GM18858 (cell line): Measurements from ENCODE around the gene PHF12.
"Not testable (repeated sequence)": the region's sequence is repeated elsewhere in the genome, so short reads cannot be mapped to it uniquely, and the experiment has no call there.

Experiments used
- ATAC-seq: cut with Tn5 transposase; IDR thresholded peaks from one replicate; pipeline ENCODE4 v1.9.1; 2021; ENCODE audit not compliant: unreplicated experiment

Gene PHF12

DNA sequence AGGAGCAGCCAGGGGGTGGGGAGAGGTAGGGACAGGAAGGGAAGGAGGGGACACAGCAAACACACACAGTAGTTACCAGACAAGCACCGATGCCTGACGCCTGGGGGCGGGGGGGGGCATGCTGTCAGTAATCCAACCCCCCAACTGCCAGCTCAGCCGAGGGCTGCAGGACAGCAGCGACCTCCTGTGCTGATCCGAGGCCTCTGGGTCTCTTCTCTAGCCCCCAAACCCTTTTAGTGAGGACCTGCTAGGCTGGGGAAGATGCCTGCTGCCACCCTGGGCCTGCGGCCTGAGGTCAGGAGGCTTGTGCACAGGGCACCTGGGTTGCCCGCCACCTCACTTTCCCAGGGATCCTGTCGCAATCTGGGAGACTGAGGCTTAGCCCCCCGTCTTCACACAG lies 65.4 kb downstream of the PHF12 start:
- no peak for ATAC-seq

GRCh38 chr17:28885363-28885762 lies 66.0 kb downstream of the PHF12 start:
- ATAC-seq, result no peak

DNA sequence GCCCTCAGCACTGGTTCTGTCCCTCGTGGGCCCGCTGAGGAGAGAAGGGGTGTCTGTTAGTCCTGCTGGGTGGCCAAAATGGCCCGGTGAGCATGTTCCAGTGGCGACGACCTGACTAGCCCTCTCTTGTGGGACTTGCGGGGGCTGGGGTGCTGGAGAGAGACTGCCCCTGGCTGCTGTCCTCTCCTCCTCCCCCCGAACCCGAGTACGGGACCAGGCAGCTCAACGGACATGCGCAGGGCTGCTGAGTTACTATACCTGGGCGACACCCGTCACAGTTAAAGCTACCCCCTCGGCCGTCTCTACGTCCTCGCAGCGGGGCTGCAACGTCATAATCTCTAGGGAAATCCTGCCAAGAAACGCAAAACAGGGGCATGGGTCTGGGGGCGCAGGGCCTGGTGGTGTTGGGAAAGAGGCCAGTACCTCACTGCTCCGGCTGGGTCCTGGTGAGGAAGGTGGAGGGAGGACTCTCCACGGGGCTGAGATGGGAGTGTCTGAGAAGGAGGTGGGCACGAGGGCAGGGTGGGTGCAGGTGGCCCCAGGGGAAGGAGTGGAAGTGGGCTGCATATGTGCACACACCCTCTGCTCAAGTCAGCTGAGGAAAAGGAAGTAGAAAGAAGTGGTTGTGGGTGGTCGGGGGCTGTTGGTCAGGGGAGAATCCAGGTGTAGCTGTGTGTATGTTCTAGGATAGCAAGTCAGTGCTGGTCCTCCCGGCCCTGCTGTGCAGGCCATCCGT lies 67.2 kb downstream of the PHF12 start:
- no peak for ATAC-seq

DNA sequence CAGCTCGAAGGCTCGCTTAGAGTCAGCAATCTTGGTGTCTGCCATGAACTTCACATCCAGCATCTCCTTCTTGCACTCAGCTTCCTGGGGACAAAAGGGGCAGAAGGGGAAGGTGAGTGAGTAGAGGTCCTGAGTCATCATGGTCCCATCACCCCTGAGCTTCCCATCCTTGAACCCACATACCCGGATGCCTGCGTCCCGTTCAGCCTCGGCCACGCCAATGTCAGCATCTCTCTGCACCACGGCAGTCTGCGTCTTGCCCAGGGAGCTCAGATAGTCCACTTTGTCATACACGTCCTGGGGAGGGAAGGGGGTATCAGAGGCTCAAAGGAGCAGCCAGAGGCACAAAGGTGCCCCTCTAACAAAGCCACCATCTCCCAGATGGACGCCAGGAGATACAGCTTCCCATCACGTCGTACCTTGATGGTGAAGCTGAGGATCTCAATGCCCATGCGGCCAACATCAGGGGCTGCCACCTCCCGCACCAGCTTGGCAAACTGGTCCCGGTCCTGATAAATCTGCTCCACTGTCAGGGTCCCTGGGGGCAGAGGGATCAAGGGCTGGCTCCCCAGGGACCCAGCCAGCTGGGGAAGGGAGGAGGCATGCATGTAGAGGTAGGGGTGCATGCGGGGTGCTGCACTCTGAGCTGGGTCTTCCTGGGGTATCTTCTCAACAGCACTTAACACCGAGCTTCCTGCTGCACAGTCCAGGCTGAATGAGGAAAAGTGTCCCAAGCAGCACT lies 69.0 kb downstream of the PHF12 start:
- no peak for ATAC-seq

DNA sequence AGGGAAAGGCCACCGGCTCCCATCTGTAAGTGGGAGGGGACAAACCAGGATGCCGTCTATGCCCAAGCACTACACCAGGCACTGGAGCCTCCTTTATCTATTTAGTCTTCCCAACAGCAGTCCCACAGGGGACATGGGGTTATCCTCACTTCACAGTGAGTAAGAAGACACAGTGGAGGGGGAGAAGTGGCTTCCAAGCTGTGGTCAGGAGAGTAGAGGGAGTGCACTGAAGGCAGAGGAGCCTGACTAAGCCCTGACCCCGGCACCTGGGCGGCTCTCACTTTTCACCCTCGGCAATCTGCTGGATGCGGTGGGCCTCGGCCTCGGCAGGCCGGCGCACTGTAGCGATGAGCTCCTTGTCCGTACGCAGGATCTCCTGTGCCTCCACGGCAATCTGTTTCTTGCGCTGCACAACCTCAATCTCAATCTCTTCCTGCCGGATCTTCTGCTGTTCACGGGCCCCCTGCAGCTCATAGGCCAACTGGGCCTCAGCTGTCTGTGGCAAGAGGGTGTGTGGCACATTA lies 69.7 kb downstream of the PHF12 start:
- no peak for ATAC-seq

GRCh38 chr17:28880572-28880945 lies 70.8 kb downstream of the PHF12 start:
- ATAC-seq, result no peak

- ATAC-seq, result no peak
Measured at GRCh38 chr17:28879886-28880571, 71.3 kb downstream of the PHF12 start.

- no peak for ATAC-seq
Measured at GRCh38 chr17:28878981-28879380, 72.3 kb downstream of the PHF12 start.

DNA sequence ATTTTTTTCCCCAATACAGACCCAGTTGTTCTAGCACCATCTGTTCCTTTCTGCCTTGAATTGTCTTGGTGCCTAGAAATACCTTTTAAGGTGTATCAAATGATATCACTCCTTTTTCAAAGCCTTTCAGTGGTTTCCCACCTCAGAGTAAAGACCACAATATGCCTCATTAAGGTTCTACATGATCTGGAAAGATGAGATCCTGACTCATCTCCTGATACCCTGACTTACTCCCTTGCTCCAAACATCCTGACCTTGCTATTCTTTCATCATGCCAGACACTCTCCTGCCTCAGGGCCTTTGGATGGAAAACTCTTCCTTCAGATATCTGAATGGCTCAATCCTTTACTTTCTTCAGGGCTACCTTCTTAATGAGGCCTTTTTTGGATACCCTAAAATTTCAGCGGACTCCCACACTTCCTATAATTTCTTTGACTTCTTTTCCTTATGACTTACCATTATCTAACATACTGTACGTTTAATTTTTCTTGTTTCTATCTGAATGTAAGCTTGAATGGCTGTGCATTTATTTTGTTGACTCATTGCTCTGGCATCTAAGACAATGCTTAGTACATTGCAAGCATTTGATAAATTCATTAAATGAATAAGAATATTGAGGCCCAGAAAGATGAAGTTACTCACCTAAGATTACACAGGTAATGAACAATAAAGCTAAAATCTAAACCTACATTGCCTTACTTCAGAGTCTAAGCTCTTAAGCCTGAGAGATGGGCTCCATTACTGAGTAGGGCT lies 73.0 kb downstream of the PHF12 start:
- no peak for ATAC-seq

GRCh38 chr17:28877150-28877711 lies 74.1 kb downstream of the PHF12 start:
- ATAC-seq, result not testable (repeated sequence)

- no peak for ATAC-seq
Measured at GRCh38 chr17:28875848-28876550, 75.3 kb downstream of the PHF12 start.

DNA sequence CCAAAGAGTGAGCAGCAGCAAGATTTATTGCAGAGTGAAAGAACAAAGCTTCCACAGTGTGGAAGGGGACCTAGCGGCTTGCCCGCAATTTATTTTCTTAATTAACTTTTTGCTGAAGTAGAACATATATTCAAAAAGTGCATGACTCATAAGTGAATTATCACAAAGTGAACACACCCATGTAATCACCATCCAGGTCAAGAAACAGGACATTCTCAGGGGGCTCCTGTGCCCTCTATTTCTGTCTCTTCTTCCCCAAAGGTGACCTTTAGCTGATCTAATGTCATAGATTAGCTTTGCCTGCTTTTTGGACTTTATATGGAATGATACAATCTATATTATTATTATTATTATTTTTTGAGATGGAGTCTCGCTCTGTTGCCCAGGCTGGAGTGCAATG lies 76.6 kb downstream of the PHF12 start:
- no peak for ATAC-seq

GRCh38 chr17:28873839-28874238 lies 77.5 kb downstream of the PHF12 start:
- no peak for ATAC-seq

- peak; percentile 88 for ATAC-seq
Measured at GRCh38 chr17:28871056-28871579, 80.2 kb downstream of the PHF12 start.

- no peak for ATAC-seq
Measured at GRCh38 chr17:28867276-28867675, 84.0 kb downstream of the PHF12 start.

GRCh38 chr17:28865946-28866752 lies 85.2 kb downstream of the PHF12 start:
- no peak for ATAC-seq

GRCh38 chr17:28864991-28865849 lies 86.1 kb downstream of the PHF12 start:
- no peak for ATAC-seq

DNA sequence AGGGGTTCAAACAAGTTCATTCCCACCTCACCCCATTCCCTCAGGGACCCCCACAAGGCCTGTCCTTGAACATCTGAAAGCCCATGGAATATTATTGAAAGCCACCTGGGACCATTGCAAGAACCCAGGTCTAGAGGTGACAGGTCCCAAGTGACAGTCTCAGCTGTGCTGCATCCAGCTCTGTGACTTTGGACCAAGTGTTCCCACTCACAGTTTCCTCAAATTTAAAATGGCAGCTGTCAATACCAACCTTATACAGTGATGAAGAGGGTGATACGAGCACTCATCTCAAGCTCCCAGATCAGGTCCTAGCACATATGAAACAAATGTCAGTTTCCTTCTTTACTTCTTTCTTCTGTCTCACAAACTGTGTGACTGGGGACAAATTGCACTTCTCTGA lies 87.4 kb downstream of the PHF12 start:
- ATAC-seq, result no peak
